GM18499 (cell line): Measurements from ENCODE around the gene MT2A.

Source experiments
- ATAC-seq: cut with Tn5 transposase; IDR thresholded peaks from one replicate; pipeline ENCODE4 v1.9.1; 2021; ENCODE audit warnings: moderate number of reproducible peaks; ENCODE audit not compliant: insufficient read depth, unreplicated experiment

MT2A gene

DNA sequence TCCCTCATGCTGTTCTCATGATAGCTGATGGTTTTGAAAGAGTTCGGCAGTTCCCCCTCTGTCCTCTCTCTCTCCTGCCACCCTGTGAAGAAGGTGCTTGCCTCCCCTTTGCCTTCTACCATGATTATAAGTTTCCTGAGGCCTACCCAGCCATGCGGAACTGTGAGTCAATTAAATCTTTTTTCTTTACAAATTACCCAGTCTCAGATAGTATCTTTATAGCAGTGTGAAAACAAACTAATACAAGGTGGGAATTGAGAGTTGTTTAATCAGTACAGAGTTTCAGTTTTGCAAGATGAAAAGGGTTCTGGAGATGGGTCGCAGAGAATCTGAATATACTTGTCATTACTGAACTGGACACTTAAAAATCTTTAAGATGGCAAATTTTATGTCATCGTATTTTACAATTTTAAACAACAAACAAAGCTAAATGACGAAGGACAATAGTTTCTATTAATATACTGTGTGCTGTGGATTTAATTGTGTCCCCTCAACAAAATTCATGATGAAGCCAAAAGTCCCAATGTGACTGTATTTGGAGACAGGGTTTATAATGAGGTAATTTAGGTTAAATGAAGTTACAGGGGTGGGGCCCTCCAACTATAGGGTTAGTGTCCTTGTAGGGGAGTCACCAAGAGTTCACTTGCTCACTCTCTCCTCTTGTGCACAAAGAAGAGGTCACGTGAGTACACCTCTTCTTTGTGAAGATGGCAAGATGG, 14.7 kb upstream of the MT2A start:
- no peak for ATAC-seq

GRCh38 chr16:56594292-56594619, 14.1 kb upstream of the MT2A start:
- no peak for ATAC-seq

DNA sequence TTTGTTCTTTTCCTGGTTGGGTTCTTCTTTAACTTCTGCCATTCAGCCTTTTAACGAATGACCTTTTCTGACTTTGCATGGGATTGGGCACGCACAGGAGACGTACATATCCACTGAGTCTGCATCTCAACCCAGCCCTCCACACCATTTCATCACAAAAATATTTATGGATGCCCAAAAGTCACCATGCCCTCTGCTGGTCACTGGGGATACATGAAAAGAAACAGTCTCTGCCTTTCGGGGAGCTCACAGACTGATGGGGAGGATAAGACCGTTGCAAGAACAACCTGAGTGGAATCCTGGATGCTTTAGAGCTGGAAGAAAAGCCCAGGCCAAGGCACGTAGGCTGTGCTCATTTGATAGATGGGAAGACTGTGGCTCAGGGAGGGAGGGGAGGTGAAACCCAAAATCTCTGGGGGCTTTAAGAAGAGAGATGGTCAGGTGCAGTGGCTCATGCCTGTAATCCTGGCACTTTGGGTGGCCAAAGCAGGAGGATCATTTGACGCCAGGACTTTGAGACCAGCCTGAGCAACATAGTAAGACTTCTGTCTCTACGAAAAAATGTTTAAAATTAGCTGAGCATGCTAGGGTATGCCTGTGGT, 7.9 kb upstream of the MT2A start:
- ATAC-seq: no peak

GRCh38 chr16:56601325-56601724, 7.1 kb upstream of the MT2A start:
- no peak for ATAC-seq

GRCh38 chr16:56603589-56603988, 4.8 kb upstream of the MT2A start:
- ATAC-seq: no peak

DNA sequence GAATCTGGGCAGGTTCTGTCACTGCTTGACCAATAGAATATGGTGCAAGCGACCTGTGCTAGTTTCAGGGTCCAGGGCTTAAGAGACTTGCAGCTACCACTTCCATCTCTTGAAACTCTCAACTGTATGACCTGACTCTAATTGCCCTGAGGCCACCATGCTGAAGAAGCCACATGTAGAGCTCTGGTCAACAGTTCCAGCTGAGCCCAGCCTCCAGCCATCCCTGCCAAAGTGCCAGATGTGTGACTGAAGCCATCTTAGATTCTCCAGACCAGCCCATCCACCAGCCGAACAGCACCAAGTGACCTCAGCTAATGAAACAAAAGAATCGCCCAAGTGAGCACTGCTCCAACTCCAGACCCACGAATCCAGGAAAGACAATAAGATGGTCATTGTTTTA, 3.4 kb upstream of the MT2A start:
- no peak for ATAC-seq

DNA sequence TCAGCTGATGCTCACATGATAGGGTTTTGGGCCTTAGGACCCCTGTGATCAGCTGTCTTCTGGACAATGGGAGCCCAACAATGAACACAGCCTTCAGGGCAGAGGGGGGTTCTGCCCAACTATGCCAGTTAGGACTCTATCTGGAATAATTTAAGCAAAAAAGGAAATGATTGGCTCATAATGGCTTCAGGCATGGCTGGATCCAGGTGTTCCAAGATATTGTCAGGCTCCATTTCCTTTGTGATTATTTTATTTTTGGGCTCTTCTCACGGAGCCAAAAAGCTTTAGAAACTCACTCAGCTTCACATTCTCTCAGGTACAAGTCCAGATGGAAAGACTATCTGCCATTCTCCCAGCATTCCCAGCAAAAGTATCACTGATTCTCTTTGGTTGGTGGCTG, 2.9 kb upstream of the MT2A start:
- no peak for ATAC-seq

DNA sequence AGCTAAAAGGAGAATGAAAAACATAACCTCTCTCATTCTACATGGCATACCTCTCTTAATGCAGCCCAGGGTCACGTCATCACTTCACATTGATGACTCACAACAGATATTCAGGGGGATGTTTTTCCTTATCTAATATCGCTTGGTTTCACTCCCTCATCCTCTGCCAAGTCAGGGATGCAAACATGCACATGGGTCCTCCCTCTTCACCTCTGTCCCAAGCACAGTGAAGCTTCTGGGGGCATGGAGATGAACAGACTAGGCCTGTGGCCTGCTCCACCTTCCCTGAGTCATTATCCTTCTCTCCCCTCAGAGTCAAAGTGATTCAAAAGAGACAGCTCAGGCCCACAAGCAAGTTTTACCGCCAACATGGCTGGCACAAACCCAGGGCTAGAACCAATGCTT, 2.3 kb upstream of the MT2A start:
- no peak for ATAC-seq

- ATAC-seq: no peak
Measured at GRCh38 chr16:56606476-56607108, 1.8 kb upstream of the MT2A start.

GRCh38 chr16:56607109-56607618, 1.2 kb upstream of the MT2A start:
- ATAC-seq: no peak

DNA sequence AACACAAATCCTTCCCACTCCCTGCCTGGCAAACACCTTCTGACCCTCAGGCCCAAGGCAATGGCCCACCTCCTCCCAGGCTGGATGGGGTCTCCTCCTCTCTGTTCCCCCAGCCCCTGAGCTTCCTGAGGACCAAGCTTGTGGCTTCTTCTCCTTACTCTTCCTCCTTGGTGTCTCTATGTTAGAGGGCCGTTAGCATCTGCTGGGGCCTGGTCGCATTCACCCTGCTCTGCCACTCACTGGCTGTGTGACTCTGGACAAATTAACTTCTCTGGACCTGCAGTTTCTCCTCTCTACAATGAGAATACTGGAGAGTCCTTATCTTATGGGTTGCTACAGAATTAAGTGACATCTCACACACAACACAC, 725 bp upstream of the MT2A start:
- ATAC-seq: no peak

DNA sequence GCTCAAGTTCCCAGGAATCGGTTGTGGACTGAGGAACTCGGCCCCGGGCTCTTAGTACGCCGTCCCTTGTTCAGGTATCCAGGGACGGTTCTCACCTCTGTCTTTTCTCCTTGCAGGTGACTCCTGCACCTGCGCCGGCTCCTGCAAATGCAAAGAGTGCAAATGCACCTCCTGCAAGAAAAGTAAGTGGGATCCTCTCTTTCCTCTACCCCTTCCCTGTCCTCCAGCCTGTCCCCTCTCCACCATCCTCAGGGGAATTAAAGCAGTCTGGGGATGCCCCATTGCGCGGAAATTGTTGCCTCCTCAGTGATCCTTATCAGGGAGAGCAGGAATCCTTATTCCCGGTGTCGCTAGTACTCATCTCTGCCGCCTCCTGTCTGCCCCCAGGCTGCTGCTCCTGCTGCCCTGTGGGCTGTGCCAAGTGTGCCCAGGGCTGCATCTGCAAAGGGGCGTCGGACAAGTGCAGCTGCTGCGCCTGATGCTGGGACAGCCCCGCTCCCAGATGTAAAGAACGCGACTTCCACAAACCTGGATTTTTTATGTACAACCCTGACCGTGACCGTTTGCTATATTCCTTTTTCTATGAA, 585 bp downstream of the MT2A start:
- no peak for ATAC-seq

DNA sequence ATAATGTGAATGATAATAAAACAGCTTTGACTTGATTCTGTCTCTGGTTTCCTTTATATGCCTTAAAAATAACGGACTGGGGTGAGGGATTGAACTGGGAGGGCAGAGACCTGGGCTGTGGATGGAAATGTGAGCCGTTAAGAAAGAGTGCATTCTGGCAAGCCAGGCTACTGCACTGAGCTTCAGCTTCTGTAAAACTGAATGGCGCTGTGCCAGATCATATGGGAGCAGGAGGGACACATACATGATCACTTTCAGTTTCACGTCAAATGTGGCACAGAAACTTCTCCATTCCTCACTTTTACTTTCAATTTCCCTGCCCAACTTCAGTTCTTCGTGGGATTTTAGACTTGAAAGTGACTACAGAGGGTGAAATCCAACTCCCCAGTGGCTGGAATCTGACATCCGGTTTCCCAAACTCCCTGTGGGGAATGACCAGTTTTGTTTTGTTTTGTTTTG, 1.1 kb downstream of the MT2A start:
- peak; percentile 44 for ATAC-seq

GRCh38 chr16:56610017-56610608, 1.7 kb downstream of the MT2A start:
- no peak for ATAC-seq

- ATAC-seq: no peak
Measured at GRCh38 chr16:56610609-56611111, 2.3 kb downstream of the MT2A start.

GRCh38 chr16:56611281-56611833, 3.0 kb downstream of the MT2A start:
- no peak for ATAC-seq

- no peak for ATAC-seq
Measured at GRCh38 chr16:56613706-56614105, 5.3 kb downstream of the MT2A start.

GRCh38 chr16:56614549-56614991, 6.2 kb downstream of the MT2A start:
- ATAC-seq: no peak

DNA sequence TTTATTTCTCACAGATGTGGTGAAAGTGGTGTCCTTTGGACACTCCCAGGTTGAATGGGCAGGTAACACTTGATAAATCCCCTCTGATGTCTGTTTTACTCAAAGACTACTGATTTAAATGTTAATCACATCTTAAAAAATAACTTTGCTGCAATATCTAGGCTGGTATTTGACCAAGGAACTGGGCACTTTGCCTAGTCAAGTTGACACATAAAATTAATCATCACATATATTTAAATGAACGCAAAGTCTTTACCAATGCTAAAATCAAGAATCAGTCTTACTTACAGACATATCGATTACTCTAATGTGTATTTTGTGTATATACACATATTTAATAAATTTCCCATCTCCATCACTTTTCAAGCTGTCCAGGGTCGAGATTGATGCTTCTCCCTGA, 7.0 kb downstream of the MT2A start:
- ATAC-seq: no peak

DNA sequence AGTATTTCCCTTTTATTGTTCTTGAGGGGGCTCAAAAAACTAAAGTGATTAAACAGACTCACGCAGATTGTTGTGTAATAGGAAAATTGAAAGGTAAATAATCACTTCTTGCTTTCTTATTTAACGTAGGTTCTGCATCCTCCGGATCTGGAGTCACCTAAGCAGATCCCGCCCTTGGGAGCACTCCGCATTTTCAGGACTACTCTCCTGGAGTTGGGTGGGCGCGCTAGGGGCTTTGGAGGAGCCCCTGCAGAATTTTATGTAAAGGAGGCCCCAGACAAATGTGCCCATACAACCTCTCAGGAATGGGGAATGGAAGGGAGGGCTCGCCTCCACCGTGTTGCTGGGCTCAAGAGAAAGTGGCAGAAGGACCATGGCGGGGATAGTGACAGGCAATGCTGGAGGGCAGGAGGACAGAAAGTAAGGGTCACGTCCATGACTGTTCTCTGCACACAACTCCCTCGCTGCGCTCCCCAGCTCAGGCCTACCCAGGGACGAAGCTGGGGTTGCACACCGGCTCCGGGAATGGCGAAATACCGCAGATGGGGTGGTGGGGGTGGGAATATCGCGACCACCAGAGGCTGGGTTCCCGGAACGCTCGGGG, 8.3 kb downstream of the MT2A start:
- no peak for ATAC-seq
